Epithelial cell of proximal tubule (primary cell): ENCODE results near the gene RGS11. TPM values are rescaled to one million over a fixed set of nuclear protein-coding genes. Genes with fewer than 3 reads are reported as not detected.

Experiments
- DNase-seq: peaks from one replicate; pipeline ENCODE4 v3.0.0-alpha.2; 2011; ENCODE audit warnings: low read depth
- H3K4me3 ChIP-seq: 2 replicates; pipeline ENCODE4 v1.5.1; 2011; ENCODE audit warnings: low read depth, mild to moderate bottlenecking, low read length
- CTCF ChIP-seq: conservative IDR thresholded peaks from 2 replicates; pipeline ENCODE4 v1.5.1; 2012; ENCODE audit warnings: low read depth, mild to moderate bottlenecking, low read length
- total RNA-seq: library from RNA; depleted of rRNA; stranded (reverse); fragments of >200 nt; gene quantifications from 2 replicates; pipeline ENCODE4 v1.2.3, GENCODE V29; 2015

Gene RGS11
- total RNA-seq, 1 donor from 2014 or later, result 1.0 TPM

- H3K4me3 ChIP-seq, result peak overlapping the region; percentile 89
- no peak for TF ChIP-seq CTCF
- no peak for DNase-seq
These were observed 47.4 kb downstream of the RGS11 start for GRCh38 chr16:228151-228851.

GRCh38 chr16:220021-220420, 55.7 kb downstream of the RGS11 start:
- no peak overlapping the region for H3K4me3 ChIP-seq
- no peak for DNase-seq
- no peak for TF ChIP-seq CTCF

Other genes starting within 250 kb of the RGS11 start
- gene POLR3K, start 222.3 kb downstream of the RGS11 start, total RNA-seq, result 9.4 and 23.7 TPM in 2 replicates
- 53.9 and 78.1 TPM in 2 replicates for gene SNRNP25, start 222.1 kb downstream of the RGS11 start, total RNA-seq
- 17.5 and 21.2 TPM in 2 replicates for gene RHBDF1, start 203.3 kb downstream of the RGS11 start, total RNA-seq
- 92.8 and 223 TPM in 2 replicates for gene MPG, start 197.7 kb downstream of the RGS11 start, total RNA-seq
- gene NPRL3, start 137.3 kb downstream of the RGS11 start, total RNA-seq, result 12.2 and 14.4 TPM in 2 replicates
- gene HBZ, start 123.3 kb downstream of the RGS11 start, total RNA-seq, result not detected in 2 replicates
- gene HBM, start 110.0 kb downstream of the RGS11 start, total RNA-seq, result not detected in 2 replicates
- not detected in 2 replicates for gene HBA2, start 103.1 kb downstream of the RGS11 start, total RNA-seq
- not detected in 2 replicates for gene HBA1, start 99.3 kb downstream of the RGS11 start, total RNA-seq
- 1.5 and 12.1 TPM in 2 replicates for gene HBQ1, start 95.5 kb downstream of the RGS11 start, total RNA-seq
- 49.3 and 77.6 TPM in 2 replicates for gene LUC7L, start 46.5 kb downstream of the RGS11 start, total RNA-seq
- 67.3 and 87.6 TPM in 2 replicates for gene FAM234A, start 41.1 kb downstream of the RGS11 start, total RNA-seq
- gene ARHGDIG, start 4.6 kb upstream of the RGS11 start, total RNA-seq, result 0.29 TPM in 1 of 2 replicates, not detected in the other
- not detected in 2 replicates for gene PDIA2, start 7.2 kb upstream of the RGS11 start, total RNA-seq
- gene AXIN1, start 76.8 kb upstream of the RGS11 start, total RNA-seq, result 33.9 and 36.0 TPM in 2 replicates
- gene MRPL28, start 94.6 kb upstream of the RGS11 start, total RNA-seq, result 188 and 253 TPM in 2 replicates
- 69.3 and 87.2 TPM in 2 replicates for gene PGAP6, start 106.0 kb upstream of the RGS11 start, total RNA-seq
- gene NME4, start 121.3 kb upstream of the RGS11 start, total RNA-seq, result 82.3 and 93.2 TPM in 2 replicates
- gene DECR2, start 125.9 kb upstream of the RGS11 start, total RNA-seq, result 12.9 and 20.8 TPM in 2 replicates
- 26.6 and 29.1 TPM in 2 replicates for gene RAB11FIP3, start 149.7 kb upstream of the RGS11 start, total RNA-seq